ENCODE measurements around the gene SYN1. TPM values are rescaled to one million over a fixed set of nuclear protein-coding genes. Genes with fewer than 3 reads are reported as not detected.

SYN1 gene
- total RNA-seq, 4 donors from 2014 or later: 0.31 TPM; not detected in 3

DNA sequence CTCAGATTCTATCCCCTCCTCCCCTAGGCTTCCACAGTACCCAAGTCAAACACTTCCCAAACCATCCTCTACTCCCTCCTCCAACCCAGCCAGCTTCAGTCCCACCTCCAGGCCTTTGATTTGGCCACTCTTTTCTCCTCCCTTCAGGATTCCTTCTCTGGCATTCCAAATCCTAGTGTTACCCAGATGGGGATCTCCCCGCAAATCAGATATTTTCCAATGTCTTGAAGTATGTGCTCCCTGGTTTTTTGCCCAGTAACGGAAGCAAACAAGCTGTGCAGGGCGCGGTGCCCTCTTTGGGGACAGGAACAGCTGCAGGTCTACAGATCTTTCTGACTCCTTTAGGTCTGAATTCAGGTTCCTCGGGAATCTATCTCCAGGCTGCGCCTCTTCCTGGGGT, 2.2 kb upstream of the SYN1 start:
- intact Hi-C loops (cut with DNase I): no loop called here
- Histone ChIP-seq H3K27me3 (peaks cover 0 to 15% (median 0%) of the 10 kb centered on the region in 4 donors), H3K36me3 (no peaks in the 10 kb centered on the region), H3K4me3 (no peak overlapping the region), H3K27ac (no peak overlapping the region), H3K4me1 (peaks cover 0 to 15% (median 3%) of the 10 kb centered on the region in 3 donors), H3K9me3 (no peaks in the 10 kb centered on the region)
- no peak for TF ChIP-seq POLR2A (IDR thresholded peaks at IDR 0.05)
- TF ChIP-seq, protein P1, sequence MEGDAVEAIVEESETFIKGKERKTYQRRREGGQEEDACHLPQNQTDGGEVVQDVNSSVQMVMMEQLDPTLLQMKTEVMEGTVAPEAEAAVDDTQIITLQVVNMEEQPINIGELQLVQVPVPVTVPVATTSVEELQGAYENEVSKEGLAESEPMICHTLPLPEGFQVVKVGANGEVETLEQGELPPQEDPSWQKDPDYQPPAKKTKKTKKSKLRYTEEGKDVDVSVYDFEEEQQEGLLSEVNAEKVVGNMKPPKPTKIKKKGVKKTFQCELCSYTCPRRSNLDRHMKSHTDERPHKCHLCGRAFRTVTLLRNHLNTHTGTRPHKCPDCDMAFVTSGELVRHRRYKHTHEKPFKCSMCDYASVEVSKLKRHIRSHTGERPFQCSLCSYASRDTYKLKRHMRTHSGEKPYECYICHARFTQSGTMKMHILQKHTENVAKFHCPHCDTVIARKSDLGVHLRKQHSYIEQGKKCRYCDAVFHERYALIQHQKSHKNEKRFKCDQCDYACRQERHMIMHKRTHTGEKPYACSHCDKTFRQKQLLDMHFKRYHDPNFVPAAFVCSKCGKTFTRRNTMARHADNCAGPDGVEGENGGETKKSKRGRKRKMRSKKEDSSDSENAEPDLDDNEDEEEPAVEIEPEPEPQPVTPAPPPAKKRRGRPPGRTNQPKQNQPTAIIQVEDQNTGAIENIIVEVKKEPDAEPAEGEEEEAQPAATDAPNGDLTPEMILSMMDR (IDR thresholded peaks at IDR 0.05): no peak
- no peak for DNase-seq
- 78 to 85% methylated on average over 6 of the region's 6 CpGs for WGBS, 2 donors

DNA sequence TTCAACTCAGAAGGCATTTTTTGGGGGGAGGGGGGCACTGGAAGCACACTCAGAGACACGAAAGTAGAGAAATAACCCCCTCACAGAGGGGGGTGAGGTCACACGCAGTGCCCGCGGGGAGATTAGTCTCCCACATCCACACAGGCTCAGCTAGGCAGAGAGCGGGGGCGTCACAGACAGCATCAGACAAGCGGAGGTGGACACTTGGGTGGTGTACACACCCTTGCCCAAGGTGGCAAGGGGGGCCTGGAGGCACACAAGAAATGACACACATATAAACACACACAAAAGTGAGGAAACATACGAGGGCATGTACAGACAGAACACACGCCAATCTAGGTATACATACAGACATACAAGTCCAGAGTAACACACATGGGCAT, 637 bp upstream of the SYN1 start:
- intact Hi-C loops (cut with DNase I): no loop called here
- no peak for DNase-seq
- Histone ChIP-seq H3K36me3 (no peaks in the 10 kb centered on the region), H3K4me3 (no peak overlapping the region), H3K4me1 (peaks cover 0 to 15% (median 3%) of the 10 kb centered on the region in 3 donors), H3K27me3 (peaks cover 0 to 15% (median 0%) of the 10 kb centered on the region in 4 donors), H3K9me3 (no peaks in the 10 kb centered on the region), H3K27ac (no peak overlapping the region)
- no peak for TF ChIP-seq POLR2A (IDR thresholded peaks at IDR 0.05)
- TF ChIP-seq, protein P1 (IDR thresholded peaks at IDR 0.05): no peak
- 65 to 80% methylated on average over 2 to 9 of the region's 9 CpGs for WGBS, 2 donors

DNA sequence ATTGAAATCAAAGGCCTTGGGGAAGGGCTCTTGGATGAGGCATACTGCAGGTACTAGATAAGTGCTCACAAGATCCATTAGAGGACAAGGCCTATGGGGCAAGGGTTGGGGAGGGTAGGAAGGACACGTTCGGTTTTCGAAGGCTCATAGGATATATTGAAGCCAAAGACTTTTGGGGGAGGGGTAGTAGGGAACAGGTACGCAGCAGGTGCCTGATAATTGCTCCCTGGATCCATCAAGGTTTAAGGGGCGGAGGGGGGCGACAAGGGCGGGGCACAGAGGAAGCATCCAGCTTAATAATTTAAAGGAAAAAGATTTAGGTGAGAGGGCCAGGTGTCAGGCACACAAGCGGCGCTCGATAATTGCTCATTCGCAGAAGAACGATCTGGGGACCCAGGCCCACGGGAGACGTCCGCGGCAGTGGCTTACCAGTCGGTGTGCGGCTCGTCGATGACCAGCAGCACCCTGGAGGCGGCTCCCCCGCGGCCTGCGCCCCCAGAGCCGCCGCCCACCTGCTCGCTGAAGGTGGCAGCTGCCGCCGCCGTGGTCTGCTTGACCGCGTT, 653 bp downstream of the SYN1 start:
- Histone ChIP-seq H3K4me1 (peaks cover 0 to 15% (median 3%) of the 10 kb centered on the region in 3 donors), H3K4me3 (peak overlapping the region in 2 of 4 donors; percentile 40 to 59), H3K9me3 (no peaks in the 10 kb centered on the region), H3K27ac (no peak overlapping the region), H3K36me3 (no peaks in the 10 kb centered on the region), H3K27me3 (peaks cover 0 to 13% (median 0%) of the 10 kb centered on the region in 4 donors)
- 66 to 74% methylated on average over 7 to 16 of the region's 32 CpGs for WGBS, 2 donors
- intact Hi-C loops (cut with DNase I): no loop called here
- no peak for TF ChIP-seq POLR2A (IDR thresholded peaks at IDR 0.05)
- TF ChIP-seq, protein P1 (IDR thresholded peaks at IDR 0.05): no peak
- DNase-seq: no peak

DNA sequence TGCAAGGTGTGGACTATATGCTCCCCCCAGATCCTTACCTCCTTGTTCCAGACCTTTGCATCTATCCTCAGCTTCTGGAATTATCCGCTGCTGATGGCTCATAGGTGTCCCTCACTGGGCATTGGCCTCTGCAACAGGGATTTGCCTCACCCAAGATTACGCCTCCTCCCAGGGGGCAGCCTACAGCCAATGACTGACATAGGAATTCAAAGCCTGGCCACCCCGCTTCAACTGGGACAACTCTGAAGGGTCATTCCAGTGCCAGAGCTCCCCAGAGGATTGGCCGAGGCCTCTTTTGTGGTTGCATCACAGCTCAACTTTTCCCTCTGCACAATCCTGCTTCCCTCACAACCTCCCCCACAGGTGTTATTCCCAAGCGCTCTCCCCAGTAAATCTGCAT, 5.0 kb downstream of the SYN1 start:
- WGBS, 2 donors: 65% methylated on average over 2 of the region's 5 CpGs; no CpG with 5 or more reads in 1 of the 2 donors
- H3K27me3 ChIP-seq: peaks cover 0 to 4% (median 0%) of the 10 kb centered on the region in 4 donors
- intact Hi-C loops (cut with DNase I): no loop called here
- H3K4me3 ChIP-seq: no peak overlapping the region
- no peaks in the 10 kb centered on the region for H3K9me3 ChIP-seq
- TF ChIP-seq, protein P1 (IDR thresholded peaks at IDR 0.05): no peak
- TF ChIP-seq POLR2A (IDR thresholded peaks at IDR 0.05): no peak
- no peak for DNase-seq
- H3K36me3 ChIP-seq: no peaks in the 10 kb centered on the region
- peaks cover 0 to 5% (median 1%) of the 10 kb centered on the region in 3 donors for H3K4me1 ChIP-seq
- H3K27ac ChIP-seq: no peak overlapping the region

DNA sequence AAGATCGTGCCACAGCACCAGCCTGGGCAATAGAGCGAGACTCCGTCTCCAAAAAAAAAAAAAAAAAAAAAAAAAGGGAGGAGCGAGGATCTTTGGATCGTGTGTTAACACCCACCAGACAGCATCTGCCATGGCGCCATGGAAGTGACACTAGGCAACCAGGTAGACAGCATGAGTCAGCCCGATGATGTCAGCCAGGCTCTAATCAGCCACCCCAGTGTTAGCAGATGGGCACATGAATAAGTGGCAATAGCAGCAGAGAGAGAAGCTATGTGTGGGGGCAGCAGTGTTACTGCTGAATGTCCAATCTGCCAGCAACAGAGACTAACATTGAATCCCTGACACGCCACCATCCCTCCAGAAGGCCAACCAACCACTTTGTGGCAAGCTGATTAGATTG, 6.6 kb downstream of the SYN1 start:
- H3K9me3 ChIP-seq: no peaks in the 10 kb centered on the region
- no peak for DNase-seq
- no peaks in the 10 kb centered on the region for H3K36me3 ChIP-seq
- no peak overlapping the region for H3K27ac ChIP-seq
- TF ChIP-seq POLR2A (IDR thresholded peaks at IDR 0.05): no peak
- TF ChIP-seq, protein P1 (IDR thresholded peaks at IDR 0.05): no peak
- WGBS, 2 donors: 89 to 94% methylated on average over 6 to 8 of the region's 8 CpGs
- intact Hi-C loops (cut with DNase I): no loop called here
- no peak overlapping the region for H3K4me3 ChIP-seq
- H3K4me1 ChIP-seq: no peaks in the 10 kb centered on the region
- H3K27me3 ChIP-seq: no peaks in the 10 kb centered on the region
